ENCODE results near the gene ARL3. TPM values are rescaled to one million over a fixed set of nuclear protein-coding genes. Genes with fewer than 3 reads are reported as not detected.

The ARL3 gene
- total and polyA plus RNA-seq, 2 of the 4 experiments (the other 2 are of a cell fraction), result 5.0 to 14.3 TPM

GRCh38 chr10:102628451-102628911 is 85.7 kb downstream of the ARL3 start:
- Histone ChIP-seq H3K23ac (ENCODE audit: low read depth, low read length) (peak overlapping the region; percentile 97), H2AFZ (replicated peaks; ENCODE audit: low read length, poor library complexity) (peak overlapping the region; percentile 87), H3K27ac (ENCODE audit: insufficient read depth, low read length) (peak overlapping the region; percentile 98), H2BK15ac (ENCODE audit: low read depth, low read length) (peak overlapping the region; percentile 99), H3K36me3 (ENCODE audit: control insufficient read depth, insufficient read depth, low read length) (peaks cover 4% of the 10 kb centered on the region; the same call in 1 of the 2 replicates), H2BK5ac (ENCODE audit: low read depth, low read length, poor library complexity, severe bottlenecking) (peak overlapping the region; percentile 100), H2AK9ac (replicated peaks; ENCODE audit: low read depth, low read length, poor library complexity) (peak overlapping the region; percentile 99), H3K79me1 (ENCODE audit: low read depth in 1 of 2, low read length in 2 of 2) (peaks cover 29 to 70% of the 10 kb centered on the region in 2 experiments), H3K9ac (ENCODE audit: low read depth, low read length) (peak overlapping the region; percentile 67), H4K8ac (ENCODE audit: low read depth in 2 of 2, low read length in 2 of 2) (peak overlapping the region; percentile 97 to 100), H3K4ac (ENCODE audit: low read depth, low read length) (peak overlapping the region; percentile 98), H4K5ac (ENCODE audit: low read depth, low read length) (peak overlapping the region; percentile 84), H3K27me3 (ENCODE audit: control insufficient read depth, insufficient read depth, low read length) (no peaks in the 10 kb centered on the region), H3K4me1 (ENCODE audit: control insufficient read depth, insufficient read depth, low read length) (peaks cover 64% of the 10 kb centered on the region), H3K14ac (replicated peaks; ENCODE audit: low read depth, low read length) (peak overlapping the region; percentile 96), H2AK5ac (ENCODE audit: low read depth, low read length) (peak overlapping the region; percentile 99), H3K56ac (ENCODE audit: extremely low read depth, insufficient read depth, low read length) (peak overlapping the region; percentile 86), H4K20me1 (ENCODE audit: insufficient read depth, low read length) (no peaks in the 10 kb centered on the region), H2BK20ac (ENCODE audit: low read depth, low read length) (peak overlapping the region; percentile 99), H4K91ac (ENCODE audit: insufficient read depth, low read depth, low read length) (peak overlapping the region; percentile 100), H3K4me2 (ENCODE audit: low read depth, low read length) (no peak overlapping the region), H3K18ac (ENCODE audit: low read depth, low read length) (peak overlapping the region; percentile 73), H3K4me3 (ENCODE audit: insufficient read depth, low read depth, low read length) (no peak overlapping the region), H3K9me1 (ENCODE audit: insufficient read depth, low read length) (peaks cover 52% of the 10 kb centered on the region), H2BK120ac (ENCODE audit: low read depth, low read length) (peak overlapping the region; percentile 99), H3K9me3 (ENCODE audit: control insufficient read depth, insufficient read depth, low read length) (no peaks in the 10 kb centered on the region)
- TF ChIP-seq, protein P1, sequence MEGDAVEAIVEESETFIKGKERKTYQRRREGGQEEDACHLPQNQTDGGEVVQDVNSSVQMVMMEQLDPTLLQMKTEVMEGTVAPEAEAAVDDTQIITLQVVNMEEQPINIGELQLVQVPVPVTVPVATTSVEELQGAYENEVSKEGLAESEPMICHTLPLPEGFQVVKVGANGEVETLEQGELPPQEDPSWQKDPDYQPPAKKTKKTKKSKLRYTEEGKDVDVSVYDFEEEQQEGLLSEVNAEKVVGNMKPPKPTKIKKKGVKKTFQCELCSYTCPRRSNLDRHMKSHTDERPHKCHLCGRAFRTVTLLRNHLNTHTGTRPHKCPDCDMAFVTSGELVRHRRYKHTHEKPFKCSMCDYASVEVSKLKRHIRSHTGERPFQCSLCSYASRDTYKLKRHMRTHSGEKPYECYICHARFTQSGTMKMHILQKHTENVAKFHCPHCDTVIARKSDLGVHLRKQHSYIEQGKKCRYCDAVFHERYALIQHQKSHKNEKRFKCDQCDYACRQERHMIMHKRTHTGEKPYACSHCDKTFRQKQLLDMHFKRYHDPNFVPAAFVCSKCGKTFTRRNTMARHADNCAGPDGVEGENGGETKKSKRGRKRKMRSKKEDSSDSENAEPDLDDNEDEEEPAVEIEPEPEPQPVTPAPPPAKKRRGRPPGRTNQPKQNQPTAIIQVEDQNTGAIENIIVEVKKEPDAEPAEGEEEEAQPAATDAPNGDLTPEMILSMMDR (conservative IDR thresholded peaks at IDR 0.05; ENCODE audit: low read depth, low read length), result peak; percentile 18; the same call in 1 of the 2 replicates
- TF ChIP-seq CHD1 (IDR thresholded peaks at IDR 0.05; ENCODE audit: low read depth, low read length) (no peak), NFE2L2 (IDR thresholded peaks at IDR 0.05; ENCODE audit: low read depth, low read length) (no peak)
- BruUV-seq (replicated peaks), result no TSS peak
- DNase-seq (no peak), ATAC-seq (ENCODE audit: low read depth) (no peak)
- no CpG with 5 or more reads among the region's 11 CpGs for WGBS, 2 experiments (ENCODE audit: extremely low coverage in 2 of 2, insufficient read length in 1 of 2)
- intact Hi-C loops (cut with micrococcal nuclease) (no loop called here), dilution Hi-C loops (cut with HindIII; ENCODE audit: low sequenced_read_pairs, unreplicated experiment) (no loop called here), in situ Hi-C loops (cut with MboI; ENCODE audit: low sequenced_read_pairs) (no loop called here)
- ChIA-PET CTCF (no interaction called here), POLR2A (ENCODE audit: unreplicated experiment) (interaction anchor here (0.6 to 1.0 kb wide), 2 partner anchors 14 to 23 kb away, joined by 3 to 11 read pairs; no protein-coding TSS in a partner anchor)

Data from IMR-90 (cell line).